WTC11 (cell line): ENCODE data around the gene CADM2. TPM values are rescaled to one million over a fixed set of nuclear protein-coding genes. Genes with fewer than 3 reads are reported as not detected.

Experiments used
- ATAC-seq: fragments of 200-7000 bp; cut with Tn5 transposase; 2 replicates; pipeline ENCODE4 v1.10.0; 2021; ENCODE audit warnings: mild to moderate bottlenecking, moderate library complexity
- CTCF ChIA-PET: fragments of 300-600 bp; sonication (Branson Sonifier 250); formaldehyde crosslinking; loops from one replicate; lab custom pipeline; 2021; ENCODE audit warnings: antibody characterized with exemption; lab: Charles Lee
- POLR2A ChIA-PET: fragments of 350-600 bp; sonication (Branson Sonifier 250); formaldehyde crosslinking; loops from one replicate; lab custom pipeline; 2021; ENCODE audit warnings: antibody characterized with exemption; lab: Charles Lee
- DNase-seq: peaks from one replicate; pipeline ENCODE4 v3.0.0; 2021; ENCODE audit warnings: low spot score
- H3K27ac Mint-ChIP-seq: 2 replicates; pipeline ENCODE4 v1.8.0; 2021; ENCODE audit warnings: mixed read lengths
- H3K27me3 Mint-ChIP-seq: 2 replicates; pipeline ENCODE4 v1.8.0; 2021; ENCODE audit warnings: low read depth, mild to moderate bottlenecking, moderate library complexity, mixed read lengths
- H3K36me3 Mint-ChIP-seq: 2 replicates; pipeline ENCODE4 v1.8.0; 2021; ENCODE audit warnings: mixed read lengths
- H3K4me1 Mint-ChIP-seq: 2 replicates; pipeline ENCODE4 v1.8.0; 2022; ENCODE audit warnings: mixed read lengths
- H3K4me3 Mint-ChIP-seq: 2 replicates; pipeline ENCODE4 v1.8.0; 2021; ENCODE audit warnings: mild to moderate bottlenecking, moderate library complexity, mixed read lengths
- H3K9me3 Mint-ChIP-seq: 2 replicates; pipeline ENCODE4 v1.8.0; 2021; ENCODE audit warnings: mixed read lengths
- ATF2 ChIP-seq: sonication (generic); formaldehyde crosslinking; IDR thresholded peaks from 2 replicates; pipeline ENCODE4 v1.8.1; 2022; ENCODE audit warnings: low read depth, missing genetic modification reagents, borderline replicate concordance
- CREM ChIP-seq: sonication (generic); formaldehyde crosslinking; IDR thresholded peaks from 2 replicates; pipeline ENCODE4 v1.8.1; 2022; ENCODE audit warnings: mild to moderate bottlenecking, missing genetic modification reagents, moderate library complexity
- E2F5 ChIP-seq: sonication (generic); formaldehyde crosslinking; IDR thresholded peaks from 2 replicates; pipeline ENCODE4 v1.8.1; 2022; ENCODE audit warnings: mild to moderate bottlenecking, moderate library complexity, missing genetic modification reagents
- FOXK1 ChIP-seq: sonication (generic); formaldehyde crosslinking; IDR thresholded peaks from 2 replicates; pipeline ENCODE4 v1.8.0; 2022; ENCODE audit warnings: mild to moderate bottlenecking, moderate library complexity, missing genetic modification reagents
- FOXP1 ChIP-seq: sonication (generic); formaldehyde crosslinking; IDR thresholded peaks from 2 replicates; pipeline ENCODE4 v1.8.0; 2022; ENCODE audit warnings: missing genetic modification reagents, mild to moderate bottlenecking, moderate library complexity, borderline replicate concordance
- GRHL2 ChIP-seq: fragments of 250-450 bp; sonication (Bioruptor Pico); IDR thresholded peaks from 2 replicates; pipeline ENCODE4 v1.8.0; 2022; ENCODE audit warnings: mild to moderate bottlenecking, moderate library complexity; ENCODE audit not compliant: insufficient replicate concordance, severe bottlenecking
- HMGXB4 ChIP-seq: sonication (generic); formaldehyde crosslinking; IDR thresholded peaks from 2 replicates; pipeline ENCODE4 v1.8.1; 2023; ENCODE audit warnings: mild to moderate bottlenecking, moderate library complexity, missing genetic modification reagents
- JAZF1 ChIP-seq: fragments of 250-450 bp; sonication (Bioruptor Pico); IDR thresholded peaks from 2 replicates; pipeline ENCODE4 v1.9.0; 2021; ENCODE audit warnings: moderate library complexity, mild to moderate bottlenecking, inconsistent platforms
- KAT7 ChIP-seq: sonication (generic); formaldehyde crosslinking; IDR thresholded peaks from 2 replicates; pipeline ENCODE4 v1.8.1; 2023; ENCODE audit warnings: missing genetic modification reagents, mild to moderate bottlenecking, borderline replicate concordance
- MYBL2 ChIP-seq: sonication (generic); formaldehyde crosslinking; IDR thresholded peaks from 2 replicates; pipeline ENCODE4 v1.8.1; 2023; ENCODE audit warnings: mild to moderate bottlenecking, moderate library complexity, missing genetic modification reagents
- NR3C1 ChIP-seq: sonication (generic); formaldehyde crosslinking; conservative IDR thresholded peaks from 2 replicates; pipeline ENCODE4 v1.8.1; 2023; ENCODE audit warnings: low read depth, mild to moderate bottlenecking, missing genetic modification reagents
- PREB ChIP-seq: sonication (generic); formaldehyde crosslinking; IDR thresholded peaks from 2 replicates; pipeline ENCODE4 v1.8.1; 2022; ENCODE audit warnings: mild to moderate bottlenecking, missing genetic modification reagents, moderate library complexity, borderline replicate concordance
- RELA ChIP-seq: sonication (generic); formaldehyde crosslinking; IDR thresholded peaks from 2 replicates; pipeline ENCODE4 v1.8.1; 2022; ENCODE audit warnings: missing genetic modification reagents, mild to moderate bottlenecking, borderline replicate concordance
- TCF7 ChIP-seq: sonication (generic); formaldehyde crosslinking; IDR thresholded peaks from 2 replicates; pipeline ENCODE4 v1.8.0; 2022; ENCODE audit warnings: mild to moderate bottlenecking, low read depth, missing genetic modification reagents, moderate library complexity
- ZBTB21 ChIP-seq: sonication (generic); formaldehyde crosslinking; IDR thresholded peaks from 2 replicates; pipeline ENCODE4 v1.8.1; 2023; ENCODE audit warnings: mild to moderate bottlenecking, missing genetic modification reagents, borderline replicate concordance
- ZBTB43 ChIP-seq: sonication (generic); formaldehyde crosslinking; IDR thresholded peaks from 2 replicates; pipeline ENCODE4 v1.8.1; 2023; ENCODE audit warnings: mild to moderate bottlenecking, missing genetic modification reagents
- ZNF121 ChIP-seq: sonication (generic); formaldehyde crosslinking; IDR thresholded peaks from 2 replicates; pipeline ENCODE4 v1.8.0; 2023; ENCODE audit warnings: missing genetic modification reagents
- ZNF281 ChIP-seq: sonication (generic); formaldehyde crosslinking; IDR thresholded peaks from 2 replicates; pipeline ENCODE4 v1.8.0; 2023; ENCODE audit warnings: mild to moderate bottlenecking, missing genetic modification reagents
- ZNF423 ChIP-seq: fragments of 250-450 bp; sonication (Bioruptor Pico); IDR thresholded peaks from 2 replicates; pipeline ENCODE4 v2.1.2; 2022; ENCODE audit warnings: mild to moderate bottlenecking, moderate library complexity
- ZNF512 ChIP-seq: sonication (generic); formaldehyde crosslinking; IDR thresholded peaks from 2 replicates; pipeline ENCODE4 v1.8.1; 2022; ENCODE audit warnings: missing genetic modification reagents, borderline replicate concordance
- total RNA-seq: library from RNA; stranded (reverse); gene quantifications from 3 replicates; pipeline ENCODE4 v1.2.3, GENCODE V29; 2021
- TF ChIP-seq, protein P1 (sequence below): sonication (generic); formaldehyde crosslinking; IDR thresholded peaks from 2 replicates; pipeline ENCODE4 v1.8.0; 2022; ENCODE audit warnings: mild to moderate bottlenecking, missing genetic modification reagents
- TF ChIP-seq, protein P2 (sequence below): sonication (generic); formaldehyde crosslinking; IDR thresholded peaks from 2 replicates; pipeline ENCODE4 v1.8.0; 2023; ENCODE audit warnings: missing genetic modification reagents

Gene CADM2
- total RNA-seq, 1 experiment from 2014 or later = 18.8 TPM

DNA sequence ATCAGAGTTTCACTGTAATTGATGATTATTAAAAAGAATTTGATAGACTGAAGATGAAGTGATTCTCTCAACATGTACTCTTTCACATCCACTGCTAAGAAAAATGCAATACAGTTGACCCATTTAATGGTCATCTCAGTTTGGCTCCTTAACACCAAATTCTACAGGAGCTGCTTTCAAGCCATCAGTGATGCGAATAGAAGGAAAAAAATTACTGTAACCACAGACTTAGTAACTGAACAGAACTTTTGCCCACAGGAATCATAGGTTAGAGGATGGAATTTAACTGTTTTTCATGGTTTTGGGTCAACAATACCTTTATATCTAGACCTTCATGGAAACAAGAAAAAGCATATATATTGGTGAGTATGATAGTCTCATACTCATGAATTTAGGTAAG is 633.5 kb downstream of the CADM2 start (continued):
- TF ChIP-seq ZBTB43 (no peak), ZNF512 (no peak)
- TF ChIP-seq, protein P1, sequence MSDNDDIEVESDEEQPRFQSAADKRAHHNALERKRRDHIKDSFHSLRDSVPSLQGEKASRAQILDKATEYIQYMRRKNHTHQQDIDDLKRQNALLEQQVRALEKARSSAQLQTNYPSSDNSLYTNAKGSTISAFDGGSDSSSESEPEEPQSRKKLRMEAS (CRISPR knock-in tag) = no peak

GRCh38 chr3:85594676-85595075 is 635.9 kb downstream of the CADM2 start:
- DNase-seq (no peak), ATAC-seq (no peak)
- Mint-ChIP-seq H3K27ac (no peak overlapping the region), H3K27me3 (no peaks in the 10 kb centered on the region), H3K4me1 (no peaks in the 10 kb centered on the region), H3K4me3 (no peak overlapping the region), H3K36me3 (no peaks in the 10 kb centered on the region), H3K9me3 (no peaks in the 10 kb centered on the region)
- CTCF ChIA-PET = no interaction called here
- TF ChIP-seq RELA (no peak), NR3C1 (CRISPR knock-in tag) (no peak), TCF7 (CRISPR knock-in tag) (no peak), ZNF423 (CRISPR knock-in tag) (no peak), FOXP1 (CRISPR knock-in tag) (no peak), E2F5 (CRISPR knock-in tag) (no peak), GRHL2 (CRISPR knock-in tag) (no peak)
- POLR2A ChIA-PET = no interaction called here

- ATAC-seq = peak; percentile 30; the same call in 1 of the 2 replicates
- H3K4me1 Mint-ChIP-seq = peaks cover 11% of the 10 kb centered on the region
- no peaks in the 10 kb centered on the region for H3K9me3 Mint-ChIP-seq
- DNase-seq = no peak
- H3K4me3 Mint-ChIP-seq = no peak overlapping the region
- H3K27me3 Mint-ChIP-seq = peaks cover 27% of the 10 kb centered on the region
- CTCF ChIA-PET = no interaction called here
- no peak overlapping the region for H3K27ac Mint-ChIP-seq
- H3K36me3 Mint-ChIP-seq = no peaks in the 10 kb centered on the region
- POLR2A ChIA-PET = no interaction called here
- no peak for TF ChIP-seq KAT7
- no peak for TF ChIP-seq HMGXB4 (CRISPR knock-in tag)
- TF ChIP-seq ZNF121 (CRISPR knock-in tag) = no peak
- no peak for TF ChIP-seq ZNF281 (CRISPR knock-in tag)
- no peak for TF ChIP-seq JAZF1 (CRISPR knock-in tag)
- TF ChIP-seq CREM (CRISPR knock-in tag) = no peak
- no peak for TF ChIP-seq PREB (CRISPR knock-in tag)
- TF ChIP-seq FOXK1 (CRISPR knock-in tag) = no peak
- TF ChIP-seq, protein P2, sequence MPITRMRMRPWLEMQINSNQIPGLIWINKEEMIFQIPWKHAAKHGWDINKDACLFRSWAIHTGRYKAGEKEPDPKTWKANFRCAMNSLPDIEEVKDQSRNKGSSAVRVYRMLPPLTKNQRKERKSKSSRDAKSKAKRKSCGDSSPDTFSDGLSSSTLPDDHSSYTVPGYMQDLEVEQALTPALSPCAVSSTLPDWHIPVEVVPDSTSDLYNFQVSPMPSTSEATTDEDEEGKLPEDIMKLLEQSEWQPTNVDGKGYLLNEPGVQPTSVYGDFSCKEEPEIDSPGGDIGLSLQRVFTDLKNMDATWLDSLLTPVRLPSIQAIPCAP (CRISPR knock-in tag) = no peak
- TF ChIP-seq ATF2 = no peak
- TF ChIP-seq FOXP1 (CRISPR knock-in tag) = no peak
- no peak for TF ChIP-seq MYBL2 (CRISPR knock-in tag)
- no peak for TF ChIP-seq ZBTB21 (CRISPR knock-in tag)
Measured at GRCh38 chr3:85603378-85603777, 644.6 kb downstream of the CADM2 start.
